Esophagus mucosa (tissue), 1 donor: Measurements from ENCODE around the gene INIP. TPM values are rescaled to one million over a fixed set of nuclear protein-coding genes. Genes with fewer than 3 reads are reported as not detected.
"Not testable (repeated sequence)": the region's sequence is repeated elsewhere in the genome, so short reads cannot be mapped to it uniquely, and the experiment has no call there.

ENCODE experiments used
- ATAC-seq: fragments of 200-7000 bp; cut with Tn5 transposase; one replicate; pipeline ENCODE4 v1.9.1; 2020
- total RNA-seq: library from RNA; stranded (reverse); gene quantifications from one replicate; pipeline ENCODE4 v1.2.4, GENCODE V29; 2023
- donor health status: DM: yes; HTN: yes; CAD: no.

Gene INIP
- total RNA-seq, 1 donor from 2014 or later = 16.3 TPM

- no peak for ATAC-seq
Measured at GRCh38 chr9:112734892-112735291, 17.0 kb upstream of the INIP start.

GRCh38 chr9:112731971-112732370, 14.1 kb upstream of the INIP start:
- ATAC-seq = no peak

- no peak for ATAC-seq
Measured at GRCh38 chr9:112728401-112728800, 10.5 kb upstream of the INIP start.

- ATAC-seq = no peak
Measured at GRCh38 chr9:112726428-112726827, 8.5 kb upstream of the INIP start.

GRCh38 chr9:112725961-112726360, 8.0 kb upstream of the INIP start:
- no peak for ATAC-seq

- ATAC-seq = not testable (repeated sequence)
Measured at GRCh38 chr9:112722749-112723148, 4.8 kb upstream of the INIP start.

- no peak for ATAC-seq
Measured at GRCh38 chr9:112720113-112720780, 2.3 kb upstream of the INIP start.

- no peak for ATAC-seq
Measured at GRCh38 chr9:112719696-112720095, 1.8 kb upstream of the INIP start.

- ATAC-seq = no peak
Measured at GRCh38 chr9:112719241-112719691, 1.3 kb upstream of the INIP start.

GRCh38 chr9:112712678-112713077, 5.2 kb downstream of the INIP start:
- no peak for ATAC-seq

- no peak for ATAC-seq
Measured at GRCh38 chr9:112711050-112711689, 6.7 kb downstream of the INIP start.

GRCh38 chr9:112705768-112706427, 12.0 kb downstream of the INIP start:
- peak; percentile 68 for ATAC-seq

- no peak for ATAC-seq
Measured at GRCh38 chr9:112703304-112703703, 14.6 kb downstream of the INIP start.

GRCh38 chr9:112700085-112700484, 17.8 kb downstream of the INIP start:
- no peak for ATAC-seq

GRCh38 chr9:112699230-112699629, 18.7 kb downstream of the INIP start:
- no peak for ATAC-seq

GRCh38 chr9:112696461-112696860, 21.5 kb downstream of the INIP start:
- no peak for ATAC-seq

GRCh38 chr9:112694706-112695555, 23.0 kb downstream of the INIP start:
- no peak for ATAC-seq

GRCh38 chr9:112689161-112689740, 28.7 kb downstream of the INIP start:
- ATAC-seq = no peak

GRCh38 chr9:112680731-112681402, 37.0 kb downstream of the INIP start:
- ATAC-seq = no peak

- ATAC-seq = no peak
Measured at GRCh38 chr9:112677040-112677439, 40.9 kb downstream of the INIP start.

GRCh38 chr9:112673221-112673620, 44.7 kb downstream of the INIP start:
- ATAC-seq = not testable (repeated sequence)
